HepG2 (cell line): Measurements from ENCODE around the gene VWA3A. TPM values are rescaled to one million over a fixed set of nuclear protein-coding genes. Genes with fewer than 3 reads are reported as not detected.

Experiments used
- ATF2 ChIP-seq: sonication (generic); formaldehyde crosslinking; IDR thresholded peaks from 2 replicates; pipeline ENCODE4 v1.4.0; 2020; ENCODE audit warnings: missing genetic modification reagents
- BCL3 ChIP-seq: sonication (generic); formaldehyde crosslinking; IDR thresholded peaks from 2 replicates; pipeline ENCODE4 v1.5.1; 2020; ENCODE audit warnings: mild to moderate bottlenecking, missing genetic modification reagents, moderate library complexity
- ETS1 ChIP-seq: sonication (generic); formaldehyde crosslinking; IDR thresholded peaks from 2 replicates; pipeline ENCODE4 v1.4.0; 2020; ENCODE audit warnings: missing genetic modification reagents
- FOSL2 ChIP-seq: sonication (generic); formaldehyde crosslinking; IDR thresholded peaks from 2 replicates; pipeline ENCODE4 v1.4.0; 2020; ENCODE audit warnings: missing genetic modification reagents
- GFI1 ChIP-seq: sonication (generic); formaldehyde crosslinking; IDR thresholded peaks from 2 replicates; pipeline ENCODE4 v1.5.0; 2020; ENCODE audit warnings: missing genetic modification reagents, mild to moderate bottlenecking, borderline replicate concordance
- KAT7 ChIP-seq: IDR thresholded peaks from 2 replicates; pipeline ENCODE4 v1.6.1; 2018; ENCODE audit warnings: borderline replicate concordance, missing compliant biosample characterization
- KMT2A ChIP-seq: sonication (generic); formaldehyde crosslinking; IDR thresholded peaks from 2 replicates; pipeline ENCODE4 v1.4.0; 2020; ENCODE audit warnings: missing genetic modification reagents
- POLR2AphosphoS5 ChIP-seq: IDR thresholded peaks from 2 replicates; pipeline ENCODE4 v1.6.1; 2012; ENCODE audit warnings: low read depth, low read length
- SOX13 ChIP-seq, 3 experiments: fragments of 450-650 bp in 1 of 3; sonication (generic) in 1 of 3; formaldehyde crosslinking in 1 of 3; IDR thresholded peaks in 2 of 3; conservative IDR thresholded peaks in 1 of 3; 2 replicates each; pipeline versions ENCODE4 v1.5.0 to v1.6.1; 2016 to 2020; ENCODE audit warnings: antibody characterized with exemption in 1 of 3, mild to moderate bottlenecking in 1 of 3, missing compliant biosample characterization in 1 of 3, missing genetic modification reagents in 1 of 3, moderate library complexity in 1 of 3
- TIGD3 ChIP-seq: sonication (generic); formaldehyde crosslinking; IDR thresholded peaks from 2 replicates; pipeline ENCODE4 v1.5.1; 2020; ENCODE audit warnings: mild to moderate bottlenecking, missing genetic modification reagents, borderline replicate concordance
- U2AF1 ChIP-seq: fragments of 200-400 bp; formaldehyde crosslinking; optimal IDR thresholded peaks from 2 replicates; pipeline ENCODE3; 2017; ENCODE audit warnings: mild to moderate bottlenecking, low read depth, low read length
- YEATS4 ChIP-seq: sonication (generic); formaldehyde crosslinking; IDR thresholded peaks from 2 replicates; pipeline ENCODE4 v1.4.0; 2020; ENCODE audit warnings: missing genetic modification reagents, borderline replicate concordance
- ZBTB21 ChIP-seq: sonication (generic); formaldehyde crosslinking; IDR thresholded peaks from 2 replicates; pipeline ENCODE4 v1.4.0; 2020; ENCODE audit warnings: missing genetic modification reagents
- ZBTB39 ChIP-seq: sonication (generic); formaldehyde crosslinking; IDR thresholded peaks from 2 replicates; pipeline ENCODE4 v1.5.0; 2020; ENCODE audit warnings: missing genetic modification reagents
- ZFY ChIP-seq: sonication (generic); formaldehyde crosslinking; IDR thresholded peaks from 2 replicates; pipeline ENCODE4 v1.4.0; 2020; ENCODE audit warnings: missing genetic modification reagents
- ZNF337 ChIP-seq: sonication (generic); formaldehyde crosslinking; IDR thresholded peaks from 2 replicates; pipeline ENCODE4 v1.5.1; 2020; ENCODE audit warnings: missing genetic modification reagents, low read depth, mild to moderate bottlenecking, borderline replicate concordance
- ZNF772 ChIP-seq: sonication (generic); formaldehyde crosslinking; IDR thresholded peaks from 2 replicates; pipeline ENCODE4 v1.5.0; 2020; ENCODE audit warnings: mild to moderate bottlenecking, missing genetic modification reagents
- ZSCAN12 ChIP-seq: sonication (generic); formaldehyde crosslinking; IDR thresholded peaks from 2 replicates; pipeline ENCODE4 v1.9.0; 2021; ENCODE audit warnings: mild to moderate bottlenecking, missing genetic modification reagents
- polyA plus RNA-seq, 8 experiments: library from polyadenylated mRNA; depleted of rRNA in 3 of 8; stranded (reverse) in 7 of 8; unstranded in 1 of 8; fragments of >200 nt; fragmentation: Illumina TruSeq in 4 of 8; extraction: Trizol in 4 of 8; gene quantifications; 2 replicates each; pipeline versions ENCODE4 v1.2.1 to v1.2.3, GENCODE V29; 2011 to 2016; ENCODE audit warnings: low read depth in 4 of 8, missing spikeins in 1 of 8, mixed read lengths in 1 of 8; ENCODE audit not compliant: insufficient read depth in 1 of 8
- total RNA-seq, 5 experiments: library from RNA; depleted of rRNA; stranded (reverse); fragments of >200 nt; fragmentation: Illumina TruSeq; extraction: Trizol; gene quantifications; 2 replicates each; pipeline ENCODE4 v1.2.3, GENCODE V29; 2016; ENCODE audit warnings: low read depth in 1 of 5

The VWA3A gene
- total and polyA plus RNA-seq, 2 of the 13 experiments (the other 11 are each of a cell fraction or from before 2014, with no cell fraction given), result 0.03 to 0.07 TPM

GRCh38 chr16:22195695-22196558 lies 103.6 kb downstream of the VWA3A start (continued):
- TF ChIP-seq BCL3 (CRISPR knock-in tag) (peak; percentile 18; the same call in 1 of the 2 replicates), SOX13 (IDR thresholded peaks at IDR 0.05) (peak; percentile 81), SOX13 (CRISPR knock-in tag; conservative IDR thresholded peaks at IDR 0.05 in 1 of 2, IDR thresholded peaks at IDR 0.05 in 1 of 2) (peak in 1 of 2 experiments; percentile 48; a peak in 1 of 4 replicates), ZNF337 (CRISPR knock-in tag) (0 out of 2 replicates have a peak, but pooled peaks have one; percentile 8), ATF2 (CRISPR knock-in tag) (peak; percentile 82), GFI1 (CRISPR knock-in tag) (peak; percentile 54; the same call in 1 of the 2 replicates), TIGD3 (CRISPR knock-in tag) (peak; percentile 29; the same call in 1 of the 2 replicates), FOSL2 (CRISPR knock-in tag) (peak; percentile 66), U2AF1 (peak; percentile 87), YEATS4 (CRISPR knock-in tag) (peak; percentile 50), KAT7 (CRISPR knock-in tag) (peak; percentile 26; the same call in 1 of the 2 replicates), ETS1 (no peak; the same call in 1 of the 2 replicates), ZNF772 (peak; percentile 98), ZSCAN12 (CRISPR knock-in tag) (0 out of 2 replicates have a peak, but pooled peaks have one; percentile 12), POLR2AphosphoS5 (peak; percentile 81), ZFY (CRISPR knock-in tag) (peak; percentile 57), ZBTB21 (CRISPR knock-in tag) (peak; percentile 50; the same call in 1 of the 2 replicates), ZBTB39 (CRISPR knock-in tag) (no peak), KMT2A (CRISPR knock-in tag) (peak; percentile 75; the same call in 1 of the 2 replicates)
